ENCODE data around the gene CORO6.
A peak's percentile ranks its signal among the peaks of the same experiment; 100 is the strongest.

Gene CORO6

DNA sequence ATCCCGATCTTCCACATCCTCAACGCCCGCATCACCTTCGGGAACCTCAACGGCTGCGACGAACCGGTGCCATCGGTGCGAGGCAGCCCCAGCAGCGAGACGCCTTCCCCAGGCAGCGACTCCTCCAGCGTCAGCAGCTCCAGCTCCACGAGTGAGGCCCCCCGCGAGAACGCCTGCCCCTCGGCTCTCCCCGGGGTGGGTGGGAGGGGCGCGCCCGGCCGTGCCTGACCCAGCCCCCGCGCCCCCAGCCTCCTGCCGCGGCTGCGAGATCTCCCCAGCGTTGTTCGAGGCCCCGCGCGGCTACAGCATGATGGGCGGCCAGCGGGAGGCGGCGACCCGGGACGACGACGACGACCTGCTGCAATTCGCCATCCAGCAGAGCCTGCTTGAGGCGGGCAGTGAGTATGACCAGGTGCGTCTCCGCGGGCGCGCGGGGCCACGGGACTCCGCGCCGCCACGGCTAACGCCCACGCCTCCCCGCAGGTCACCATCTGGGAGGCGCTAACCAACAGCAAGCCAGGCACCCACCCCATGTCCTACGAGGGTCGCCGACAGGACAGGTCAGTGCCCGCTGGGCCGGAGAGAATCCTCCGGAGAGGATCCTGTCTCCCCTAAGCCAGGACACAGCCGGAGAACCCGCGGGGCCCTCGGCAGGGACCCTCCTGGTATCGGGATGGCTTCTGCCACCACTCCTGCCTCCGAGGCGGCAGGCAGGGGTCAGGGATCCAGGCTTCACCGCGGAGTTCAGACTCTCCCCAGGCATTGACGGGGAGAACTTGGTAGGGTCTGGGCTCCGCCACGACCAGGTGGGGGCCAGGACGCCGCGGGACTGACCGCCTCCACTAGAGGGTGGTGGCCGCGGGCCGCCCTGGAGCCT lies 10.1 kb downstream of the CORO6 start:
- no peak for DNase-seq (ENCODE audit: low read depth)

DNA sequence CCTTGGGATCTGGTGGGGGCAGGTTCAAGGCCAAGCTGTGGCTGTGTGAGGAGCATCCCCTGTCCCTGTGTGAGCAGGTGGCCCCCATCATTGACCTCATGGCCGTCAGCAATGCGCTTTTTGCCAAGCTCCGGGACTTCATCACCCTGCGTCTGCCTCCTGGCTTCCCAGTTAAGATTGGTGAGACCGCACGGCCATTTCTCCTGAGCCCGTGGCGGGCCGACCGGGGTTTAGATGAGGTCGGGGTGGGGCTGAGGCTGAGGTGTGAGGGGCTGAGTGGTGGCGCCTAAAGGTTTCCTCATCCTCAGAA lies 10.7 kb downstream of the CORO6 start:
- DNase-seq (ENCODE audit: low read depth): no peak

DNA sequence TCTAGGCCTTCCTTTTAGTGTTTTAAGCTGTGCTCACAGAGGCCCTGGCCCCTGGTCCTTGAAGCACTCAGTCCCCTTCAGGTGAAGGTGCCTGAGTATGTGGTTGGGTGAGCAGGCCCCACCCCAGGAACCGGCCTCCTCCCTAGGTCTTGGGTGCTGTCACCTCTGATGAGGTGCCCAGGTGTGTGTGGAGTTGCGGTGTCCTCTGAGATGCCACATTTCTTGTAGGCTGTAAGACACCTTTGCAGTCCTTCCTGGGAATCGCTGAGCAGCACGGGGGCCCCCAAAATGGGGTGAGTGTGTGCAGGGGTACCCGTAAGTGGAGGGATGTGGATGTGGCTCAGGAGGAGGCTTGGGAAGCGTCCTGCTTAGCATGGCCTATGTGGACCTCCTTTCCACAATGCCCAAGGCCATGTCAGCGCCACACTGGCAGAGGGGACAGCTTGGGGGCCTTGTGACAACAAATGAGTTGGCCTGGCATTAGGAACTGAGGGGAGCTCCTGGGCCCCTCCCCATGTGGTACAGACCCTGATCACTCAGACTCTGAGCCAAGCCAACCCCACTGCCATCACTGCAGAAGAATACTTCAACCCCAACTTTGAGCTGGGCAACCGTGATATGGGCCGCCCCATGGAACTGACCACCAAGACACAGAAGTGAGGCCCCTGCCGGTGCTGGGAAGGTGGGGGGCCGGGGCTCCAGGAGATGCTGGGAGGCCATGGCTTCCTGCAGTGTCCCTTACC lies 11.2 kb downstream of the CORO6 start:
- no peak for DNase-seq (ENCODE audit: low read depth)

DNA sequence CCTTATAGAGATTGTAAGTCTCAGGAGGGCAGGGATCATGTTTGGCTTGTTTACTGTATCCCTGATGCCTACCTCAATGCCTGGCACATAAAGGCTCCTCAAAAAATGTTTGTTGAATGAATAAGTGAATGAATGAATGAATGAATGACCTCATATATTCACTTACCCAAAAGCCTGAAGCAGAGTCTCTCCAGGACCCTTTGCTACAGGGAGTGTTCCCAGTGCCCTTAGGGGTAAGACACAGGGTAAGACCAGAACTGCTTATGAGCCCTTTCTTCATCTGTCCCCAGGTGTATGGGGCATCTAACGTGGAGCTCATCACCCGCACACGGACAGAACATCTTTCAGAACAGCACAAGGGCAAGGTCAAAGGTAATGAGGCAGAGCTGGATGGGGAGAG lies 12.3 kb downstream of the CORO6 start:
- no peak for DNase-seq (ENCODE audit: low read depth)

DNA sequence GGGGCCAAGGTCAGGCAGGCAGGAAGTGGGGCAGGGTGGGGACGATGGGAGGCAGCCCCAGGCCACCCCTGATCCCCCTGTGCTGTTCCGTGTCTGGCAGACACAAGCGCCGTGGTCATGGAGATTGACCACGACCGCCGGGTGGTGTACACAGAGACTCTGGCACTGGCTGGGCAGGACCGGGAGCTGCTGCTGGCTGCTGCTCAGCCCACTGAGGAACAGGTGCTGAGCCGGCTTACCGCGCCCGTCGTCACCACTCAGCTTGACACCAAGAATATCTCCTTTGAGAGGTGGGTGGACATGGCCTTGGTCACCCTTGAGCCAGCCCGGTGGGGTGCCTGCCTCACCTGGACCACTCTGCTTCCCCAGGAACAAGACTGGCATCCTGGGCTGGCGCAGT lies 13.7 kb downstream of the CORO6 start:
- no peak for DNase-seq (ENCODE audit: low read depth)

DNA sequence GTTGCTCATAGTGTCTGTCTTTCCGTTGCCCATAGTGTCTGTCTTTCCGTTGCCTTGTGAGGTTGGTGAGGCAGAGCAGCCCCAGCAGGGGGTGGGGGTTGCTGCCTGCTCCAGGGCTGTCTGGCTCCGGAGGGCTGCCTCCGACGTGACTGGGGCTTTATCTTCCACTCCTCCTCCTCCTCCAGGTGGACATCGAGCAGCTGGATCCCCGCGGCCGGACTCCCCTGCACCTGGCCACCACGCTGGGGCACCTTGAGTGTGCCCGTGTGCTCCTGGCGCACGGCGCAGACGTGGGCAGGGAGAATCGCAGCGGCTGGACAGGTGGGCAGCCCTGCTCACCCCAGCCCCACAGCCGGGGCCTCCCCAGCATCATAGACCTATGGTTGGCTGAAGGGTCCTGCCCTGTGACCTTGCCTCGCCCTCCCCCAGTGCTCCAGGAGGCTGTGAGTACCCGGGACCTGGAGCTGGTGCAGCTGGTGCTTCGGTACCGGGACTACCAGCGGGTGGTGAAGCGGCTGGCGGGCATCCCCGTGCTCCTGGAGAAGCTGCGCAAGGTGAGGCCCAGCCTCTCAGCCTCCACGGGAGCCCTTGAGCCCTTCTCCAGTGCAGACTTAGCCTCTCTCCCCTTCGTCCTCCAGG lies 15.0 kb downstream of the CORO6 start:
- DNase-seq (ENCODE audit: low read depth): no peak

DNA sequence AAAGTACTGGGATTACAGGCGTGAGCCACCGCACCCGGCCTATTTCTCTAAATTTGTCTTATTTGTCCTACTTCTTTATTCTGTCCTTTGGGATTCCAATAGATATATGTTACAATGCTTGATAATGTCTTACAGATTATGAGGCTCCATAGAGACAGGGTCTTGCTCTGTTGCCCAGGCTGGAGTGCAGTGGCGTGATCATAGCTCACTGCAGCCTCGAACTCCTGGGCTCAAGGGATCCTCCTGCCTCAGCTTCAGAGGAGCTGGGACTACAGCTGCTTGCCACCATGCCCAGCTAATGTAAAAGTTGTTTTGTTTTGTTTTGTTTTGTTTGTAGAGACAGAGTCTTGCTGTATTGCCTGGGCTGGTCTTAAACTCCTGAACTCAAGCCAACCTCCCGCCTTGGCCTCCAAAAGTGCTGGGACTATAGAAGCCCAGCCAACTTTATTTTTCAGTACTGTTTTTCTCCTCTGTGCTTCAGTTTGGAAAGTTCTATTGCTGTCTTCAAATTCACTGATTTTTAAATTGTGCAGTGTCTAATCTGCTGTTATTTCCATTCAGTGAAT lies 19.5 kb downstream of the CORO6 start:
- no peak for DNase-seq (ENCODE audit: low read depth)

DNA sequence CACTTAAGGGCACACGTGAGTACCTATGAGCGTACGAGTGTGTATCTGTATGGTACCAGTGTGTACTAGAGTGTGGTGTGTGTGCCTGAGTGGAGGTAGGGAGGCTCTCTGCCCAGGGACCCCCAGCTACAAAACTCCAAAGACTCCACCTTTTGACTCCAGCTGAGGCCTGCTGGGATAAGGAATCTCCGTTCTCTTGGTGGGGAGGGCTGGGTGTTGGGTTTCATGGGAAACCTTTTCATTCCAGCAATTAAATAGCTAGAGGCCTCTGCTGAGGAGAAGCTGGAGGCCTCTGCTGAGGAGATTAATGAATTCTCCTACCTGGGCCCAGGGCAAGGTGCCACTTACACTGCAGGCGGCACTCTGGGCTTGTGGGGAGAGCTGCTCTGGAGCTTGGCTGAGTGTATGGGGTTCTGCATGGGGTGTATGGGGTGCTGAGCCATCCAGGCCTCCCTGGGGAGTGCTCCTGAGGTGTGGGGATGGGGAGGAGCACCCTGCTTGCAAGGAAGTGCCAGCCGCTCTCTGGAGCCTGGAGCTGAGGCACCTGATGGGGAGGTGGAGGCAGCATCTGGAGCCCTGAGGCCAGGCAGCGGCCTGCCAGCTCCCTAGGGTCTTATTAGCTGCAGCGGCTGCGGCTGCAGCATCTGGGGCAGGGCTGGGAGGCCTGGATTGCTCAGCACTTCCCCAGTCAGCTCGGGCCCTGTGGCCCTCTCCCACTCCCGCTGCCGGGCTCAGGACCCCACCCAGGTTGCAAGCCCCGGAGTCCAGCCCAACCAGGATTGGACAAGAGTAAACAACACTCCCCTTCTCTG lies 25.1 kb downstream of the CORO6 start:
- no peak for DNase-seq (ENCODE audit: low read depth)

DNA sequence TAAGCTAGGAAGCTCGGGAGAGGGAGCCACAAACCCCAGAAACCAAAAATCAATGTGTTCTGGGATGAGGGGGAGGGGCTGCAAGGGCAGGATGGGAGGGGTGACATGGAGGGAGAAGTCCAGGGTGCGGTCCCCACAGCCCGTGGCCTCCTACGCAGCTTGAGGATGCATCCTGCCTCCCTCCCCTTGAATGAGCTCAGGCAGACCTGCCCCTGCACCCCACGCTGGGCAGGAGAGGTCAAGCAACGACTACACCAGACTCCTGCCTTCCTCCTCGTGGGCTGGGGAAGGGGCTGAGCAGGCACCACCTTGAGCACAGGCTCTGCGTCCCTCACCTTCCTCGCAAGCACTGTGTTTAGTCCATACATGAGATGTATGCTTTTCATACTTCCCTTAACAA lies 25.9 kb downstream of the CORO6 start:
- DNase-seq (ENCODE audit: low read depth): no peak

DNA sequence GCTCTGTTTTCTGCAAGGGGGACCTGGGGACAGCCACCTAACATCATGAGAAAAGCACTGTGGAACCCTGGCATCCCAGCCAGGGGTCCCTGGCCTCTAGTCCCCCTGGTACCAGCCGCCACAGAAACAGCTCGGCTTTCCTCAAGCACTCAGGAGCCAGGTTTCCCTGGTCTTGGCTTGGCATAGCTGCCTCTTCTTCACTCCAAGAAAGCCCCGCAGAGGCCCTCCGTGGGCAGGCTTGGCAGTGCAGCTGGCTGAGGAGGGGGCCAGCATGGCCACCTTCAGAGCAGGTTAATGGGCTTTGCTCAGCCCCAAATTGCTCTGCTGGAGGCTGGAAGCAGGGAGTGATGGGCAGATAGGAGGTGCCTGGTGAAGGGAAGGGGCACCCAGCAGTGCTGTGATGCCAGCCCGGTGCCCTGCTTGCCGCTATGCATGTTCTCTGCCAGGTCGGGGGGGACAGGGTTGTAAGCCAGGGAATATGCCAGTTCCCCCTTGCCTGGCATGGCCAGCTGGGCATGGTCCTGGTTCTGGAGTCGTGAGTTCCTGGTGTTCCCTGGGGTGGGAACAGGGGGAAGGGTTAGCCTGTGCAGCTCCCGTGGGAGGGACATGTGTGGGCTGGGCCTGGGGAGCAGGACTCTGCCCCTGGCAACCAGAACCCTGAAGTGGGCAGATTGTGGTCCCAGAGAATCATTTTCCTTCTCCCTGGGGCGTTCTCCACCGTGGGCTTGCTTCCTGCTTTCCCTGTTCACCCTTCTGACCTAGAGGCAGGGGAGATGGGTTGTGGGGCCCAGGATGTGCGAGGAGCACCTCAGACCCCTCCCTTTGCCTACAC lies 26.6 kb downstream of the CORO6 start:
- DNase-seq (ENCODE audit: low read depth): no peak

DNA sequence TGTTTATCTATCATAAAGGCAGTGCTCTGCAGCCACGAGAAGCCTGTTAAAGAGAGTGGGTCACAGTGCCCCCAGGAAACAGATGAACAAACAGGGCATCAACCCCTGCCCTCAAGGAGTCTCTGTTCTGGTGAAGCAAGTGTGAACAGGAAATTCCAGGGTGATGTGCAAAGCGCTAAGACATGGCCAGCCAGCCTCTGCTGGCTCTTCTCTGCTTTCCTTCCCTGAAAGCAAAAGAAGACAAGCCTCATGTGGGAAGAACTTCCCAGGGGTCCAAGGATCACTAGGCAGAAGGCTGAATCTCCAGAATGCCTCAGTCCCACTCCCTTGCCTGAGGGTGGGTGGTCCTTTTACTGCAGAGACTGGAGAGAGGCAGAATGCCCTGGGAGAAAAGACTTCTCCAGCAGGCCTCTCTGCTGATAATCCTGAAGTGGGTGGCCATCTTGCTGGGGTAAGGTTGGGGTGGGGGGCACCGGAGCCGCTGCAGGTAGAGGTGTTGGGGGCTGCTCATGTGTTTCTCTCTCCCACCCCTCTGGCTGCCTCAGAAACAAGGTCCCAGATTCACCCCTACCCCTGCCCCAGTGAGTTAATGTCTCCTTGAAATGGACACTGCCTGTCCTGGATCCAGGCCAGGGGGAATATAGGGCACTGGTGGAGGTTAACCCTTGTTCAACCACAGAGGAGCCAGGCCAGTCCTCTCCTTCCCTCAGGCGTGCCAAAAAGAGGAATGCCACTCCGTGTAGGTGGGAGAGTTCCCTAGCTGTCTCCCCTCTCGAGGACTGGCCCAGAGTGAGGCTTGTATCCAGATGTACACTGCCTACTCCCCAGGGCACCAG lies 27.4 kb downstream of the CORO6 start:
- no peak for DNase-seq (ENCODE audit: low read depth)

DNA sequence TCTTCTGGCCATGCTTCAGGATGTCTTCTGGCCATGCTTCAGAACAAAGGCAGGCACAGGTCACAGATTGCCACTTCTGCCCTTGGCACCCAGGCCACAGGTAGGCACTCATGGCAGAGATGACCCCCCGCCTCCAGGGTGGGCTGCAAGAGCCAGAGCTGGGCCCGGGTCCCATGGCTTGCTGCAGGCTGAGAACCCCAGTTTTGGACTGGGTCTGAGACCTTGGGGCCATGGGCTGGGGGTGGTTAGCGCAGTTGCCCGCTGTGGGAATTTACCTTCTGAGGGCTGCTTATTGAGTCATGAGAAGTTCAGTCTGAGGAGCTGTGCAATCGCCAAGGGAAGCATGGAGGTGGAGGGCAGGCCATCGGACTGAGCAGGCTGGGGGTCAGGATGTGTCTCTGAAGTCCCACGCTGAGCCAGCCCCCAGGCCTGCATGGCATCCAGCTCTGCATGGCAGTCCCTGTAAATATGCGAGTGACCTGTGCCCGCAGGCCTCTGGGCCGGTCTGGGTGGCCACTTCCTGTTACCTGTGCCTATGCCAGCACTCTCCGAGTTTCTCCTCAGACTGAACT lies 28.1 kb downstream of the CORO6 start:
- DNase-seq (ENCODE audit: low read depth): no peak

DNA sequence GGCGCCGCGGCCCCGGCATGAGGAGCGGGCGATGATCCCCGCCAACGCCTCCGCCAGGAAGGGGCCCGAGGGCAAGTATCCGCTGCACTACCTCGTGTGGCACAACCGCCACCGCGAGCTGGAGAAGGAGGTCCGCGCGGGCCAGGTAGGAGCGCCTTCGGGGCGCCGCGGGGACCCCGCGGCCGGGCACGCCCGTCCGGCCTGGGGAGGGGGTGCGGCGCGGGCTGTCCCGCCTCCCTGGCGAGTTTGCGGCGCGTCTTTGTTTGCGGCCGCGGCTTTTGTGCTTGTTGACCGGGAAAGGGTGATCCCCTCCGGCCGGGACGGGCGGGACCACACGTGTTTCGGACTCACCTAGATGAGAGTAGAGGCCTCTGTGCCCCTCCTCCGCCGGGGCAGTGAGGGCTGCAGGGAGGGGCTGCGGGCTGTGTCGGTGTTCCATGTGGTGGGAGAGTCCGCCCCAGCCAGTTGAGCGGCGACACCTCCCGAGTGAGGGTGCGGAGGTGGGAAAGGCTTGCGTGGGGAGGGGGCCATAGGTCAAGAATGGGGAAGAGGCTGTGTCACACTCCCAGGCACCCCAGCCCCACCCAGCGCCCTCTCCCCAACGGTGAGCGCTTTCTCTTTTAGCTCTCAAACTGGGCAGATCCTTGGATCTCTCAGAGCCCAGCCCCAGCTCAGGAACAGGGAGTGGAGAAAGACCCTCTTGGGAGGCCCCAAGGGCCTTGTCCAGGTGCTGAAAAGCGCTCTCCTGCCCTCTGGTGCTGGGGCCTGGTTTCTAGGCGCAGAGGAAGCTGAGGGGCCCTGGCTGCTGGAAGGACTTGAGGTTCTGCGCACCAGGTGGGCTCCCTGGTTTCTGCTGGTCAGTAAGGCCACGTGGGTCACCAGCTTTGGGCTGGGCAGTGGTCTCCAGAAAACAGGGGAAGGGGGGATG lies 28.9 kb downstream of the CORO6 start:
- DNase-seq (ENCODE audit: low read depth): no peak

DNA sequence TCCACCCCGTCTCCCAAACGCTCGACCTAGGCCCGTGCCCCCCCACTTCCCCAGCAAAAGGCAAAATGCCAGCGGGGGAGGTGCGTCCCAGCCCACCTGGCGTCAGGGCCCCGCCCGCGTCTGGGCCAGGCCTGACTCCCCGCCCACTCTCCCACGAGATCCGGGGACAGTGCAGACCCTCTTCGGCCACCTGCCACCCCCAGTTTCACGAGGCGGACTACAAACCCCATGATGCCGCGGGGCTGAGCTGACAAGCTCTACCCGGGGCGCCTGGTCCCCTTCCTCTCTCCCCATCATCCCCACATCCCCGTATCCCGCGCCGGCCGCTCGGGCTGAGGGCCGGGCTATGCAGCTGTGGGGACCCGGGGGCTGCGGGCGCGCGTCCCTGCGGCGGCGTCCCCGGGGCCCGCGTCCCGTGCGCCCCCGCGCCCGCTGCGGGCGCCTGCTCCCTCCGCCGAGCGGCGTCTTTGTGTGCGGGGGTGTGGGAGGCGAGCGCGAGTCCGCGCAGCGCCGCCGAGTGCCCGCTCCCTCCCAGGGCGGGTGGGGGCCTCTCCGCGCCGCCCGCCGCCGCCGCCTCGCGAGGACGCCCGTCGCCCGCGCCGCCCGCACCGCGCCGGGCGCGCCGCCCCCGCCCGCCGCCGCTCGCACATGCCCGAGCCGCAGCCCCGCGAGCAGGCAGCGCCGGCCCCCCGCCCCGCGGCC lies 29.7 kb downstream of the CORO6 start, which contains the start of gene ANKRD13B:
ANKRD13B (plus strand) TSS at position 283 of the 702 bp plus-strand sequence. CDS start 490 bp downstream, outside the sequence.
- DNase-seq (ENCODE audit: low read depth): no peak

DNA sequence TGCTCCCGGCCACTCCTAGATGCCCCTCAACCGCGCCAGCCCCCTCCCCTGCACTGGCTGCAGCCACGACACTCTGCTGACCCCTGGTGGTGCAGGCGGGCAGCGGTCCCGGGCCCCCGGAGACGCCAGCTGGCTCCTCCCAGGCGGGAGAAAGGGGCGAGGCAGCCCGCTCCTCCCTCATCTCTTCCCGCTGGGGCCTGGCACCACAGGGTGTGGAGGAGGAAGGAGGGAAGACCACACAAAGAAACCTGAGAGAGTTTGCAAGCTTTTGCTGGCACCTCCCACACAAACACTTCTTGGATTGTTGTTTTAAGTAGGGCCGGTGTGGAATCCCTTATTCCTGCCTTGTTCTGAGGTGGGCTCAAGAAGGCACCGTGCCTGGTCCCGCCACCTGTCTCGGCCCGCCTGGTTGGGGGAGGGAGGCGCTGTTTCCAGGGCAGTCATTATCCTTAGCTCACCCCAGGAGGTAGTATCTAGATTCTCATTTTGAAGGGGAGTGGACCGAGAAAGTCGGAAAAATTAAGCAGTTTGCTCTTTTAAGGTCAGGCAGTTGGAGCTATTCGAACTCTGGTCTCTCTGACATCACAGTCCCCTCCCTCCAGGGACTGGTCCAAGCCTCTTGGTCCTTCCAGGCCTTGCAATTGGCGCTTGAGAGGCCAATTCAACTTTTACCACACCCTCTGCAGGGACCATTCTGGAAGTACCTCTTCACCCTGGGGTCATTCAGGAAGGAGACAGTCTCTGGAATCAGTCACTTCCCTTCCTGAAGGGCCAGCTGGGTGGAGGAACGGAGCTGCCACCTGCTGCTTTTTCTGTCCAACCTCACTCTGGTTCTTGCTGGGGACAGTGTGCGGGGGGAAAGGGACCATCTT lies 30.7 kb downstream of the CORO6 start:
- peak; percentile 61 for DNase-seq (ENCODE audit: low read depth)

DNA sequence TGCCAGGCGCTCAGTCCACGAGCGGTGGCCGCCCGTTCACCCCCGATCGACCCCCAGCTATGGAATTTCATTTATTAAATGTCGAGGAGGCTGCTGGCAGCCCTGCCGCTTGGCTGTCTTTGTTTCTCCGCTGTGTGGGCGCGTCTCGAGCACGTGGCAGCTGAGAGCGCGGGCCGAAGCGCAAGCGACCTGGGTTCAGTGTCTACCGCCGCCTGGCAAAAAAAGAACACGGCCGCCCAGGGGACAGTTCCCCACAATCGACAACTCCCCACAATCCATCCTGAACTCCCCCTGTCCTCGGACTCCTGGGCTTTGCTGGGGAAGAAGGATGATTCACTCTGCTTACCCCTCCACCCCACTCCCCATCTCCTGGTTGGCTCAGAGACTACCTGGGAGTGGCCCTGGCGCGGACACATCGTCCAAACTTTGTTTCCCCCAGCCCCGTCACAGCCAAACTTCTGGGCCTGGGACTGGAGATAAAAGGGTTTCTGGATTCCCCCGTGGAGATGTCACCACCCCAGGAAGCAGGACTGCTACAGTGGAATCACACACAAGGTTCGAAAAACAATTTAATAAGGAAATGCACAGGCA lies 31.5 kb downstream of the CORO6 start:
- no peak for DNase-seq (ENCODE audit: low read depth)

Data from fibroblast of gingiva (primary cell).